ENCODE data around the gene RANBP17. TPM values are rescaled to one million over a fixed set of nuclear protein-coding genes. Genes with fewer than 3 reads are reported as not detected.

Gene RANBP17
- polyA plus RNA-seq, 4 donors, result 8.2 to 15.4 (median 11.1) TPM

- DNase-seq (ENCODE audit: low read depth in 4 of 4, low spot score in 3 of 4), result no peak
These were observed 478.7 kb downstream of the RANBP17 start for GRCh38 chr5:171340491-171340890.

GRCh38 chr5:171342362-171343111 lies 480.7 kb downstream of the RANBP17 start:
- DNase-seq (ENCODE audit: low read depth in 4 of 4, low spot score in 3 of 4), result peak in 2 of 4 donors; percentile 32 to 35

DNA sequence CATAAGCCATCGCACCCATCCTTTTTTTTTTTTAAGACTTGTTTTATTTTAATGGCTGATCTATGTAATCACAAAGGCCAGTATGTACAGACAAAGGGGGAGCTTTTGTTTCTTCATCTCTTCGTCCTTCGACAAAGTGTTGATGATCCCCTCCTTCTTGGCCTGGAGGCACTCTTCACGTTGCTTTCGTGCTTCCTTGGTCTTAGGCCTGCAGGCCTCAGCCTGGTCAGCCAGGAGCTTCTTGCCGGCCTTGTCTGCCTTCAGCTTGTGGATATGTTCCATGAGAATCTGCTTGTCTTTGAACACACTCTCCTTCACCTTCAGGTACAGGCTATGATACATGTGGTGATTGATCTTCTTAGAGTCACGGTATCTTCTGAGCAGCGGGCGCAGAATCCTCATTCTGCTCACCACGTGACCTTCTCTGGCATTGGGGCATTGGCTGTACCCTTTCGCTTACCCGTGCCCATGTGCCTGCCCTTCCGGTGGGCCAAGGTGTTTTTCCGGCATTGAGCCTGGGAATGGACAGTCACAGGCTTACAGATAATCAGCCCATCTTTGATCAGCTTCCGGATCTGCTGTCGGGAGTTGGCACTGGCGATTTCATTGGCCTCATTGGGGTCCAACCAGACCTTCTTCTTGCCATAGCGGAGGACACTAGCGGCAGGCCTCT lies 483.3 kb downstream of the RANBP17 start:
- DNase-seq (ENCODE audit: low read depth in 4 of 4, low spot score in 3 of 4), result no peak

Other genes starting within 250 kb of the RANBP17 start
- 1 to 10 TPM in 3 of 4 donors, under 1 TPM in 1; 0.29 to 2.1 (median 1.7) TPM for gene GABRP, start 78.3 kb upstream of the RANBP17 start, polyA plus RNA-seq (ENCODE audit: insufficient read length in 4 of 4)